ENCODE results near the gene UBE3A.
A peak's percentile ranks its signal among the peaks of the same experiment; 100 is the strongest.

Gene UBE3A

GRCh38 chr15:25427861-25428260, 11.0 kb downstream of the UBE3A start:
- Histone ChIP-seq H3K9me3 (ENCODE audit: insufficient read depth, low read depth, low read length) (no peaks in the 10 kb centered on the region), H3F3A (ENCODE audit: low read depth) (no peaks in the 10 kb centered on the region), H3K79me2 (ENCODE audit: insufficient read depth, low read length) (peaks cover 97% of the 10 kb centered on the region), H2AFZ (ENCODE audit: low read length) (no peak overlapping the region), H3K36me3 (ENCODE audit: insufficient read depth, low read length) (no peaks in the 10 kb centered on the region), H4K20me1 (ENCODE audit: insufficient read depth, low read length, poor library complexity, severe bottlenecking) (peaks cover 93% of the 10 kb centered on the region), H3K4me2 (ENCODE audit: low read depth, low read length, poor library complexity, severe bottlenecking) (peak overlapping the region; percentile 79), H3K27me3 (ENCODE audit: insufficient read depth, low read length, poor library complexity, severe bottlenecking) (no peaks in the 10 kb centered on the region), H3K9ac (ENCODE audit: low read depth, low read length, poor library complexity, severe bottlenecking) (peak overlapping the region; percentile 33), H3K9me2 (replicated peaks; ENCODE audit: low read depth, low read length) (no peaks in the 10 kb centered on the region), H3K4me1 (ENCODE audit: insufficient read depth, low read length, poor library complexity, severe bottlenecking) (peaks cover 80% of the 10 kb centered on the region), H3K4me3 (ENCODE audit: low read length, poor library complexity, severe bottlenecking) (peak overlapping the region; percentile 53)
- TF ChIP-seq EZH2phosphoT487 (IDR thresholded peaks at IDR 0.05; ENCODE audit: borderline replicate concordance), result no peak
- TF ChIP-seq, protein P1, sequence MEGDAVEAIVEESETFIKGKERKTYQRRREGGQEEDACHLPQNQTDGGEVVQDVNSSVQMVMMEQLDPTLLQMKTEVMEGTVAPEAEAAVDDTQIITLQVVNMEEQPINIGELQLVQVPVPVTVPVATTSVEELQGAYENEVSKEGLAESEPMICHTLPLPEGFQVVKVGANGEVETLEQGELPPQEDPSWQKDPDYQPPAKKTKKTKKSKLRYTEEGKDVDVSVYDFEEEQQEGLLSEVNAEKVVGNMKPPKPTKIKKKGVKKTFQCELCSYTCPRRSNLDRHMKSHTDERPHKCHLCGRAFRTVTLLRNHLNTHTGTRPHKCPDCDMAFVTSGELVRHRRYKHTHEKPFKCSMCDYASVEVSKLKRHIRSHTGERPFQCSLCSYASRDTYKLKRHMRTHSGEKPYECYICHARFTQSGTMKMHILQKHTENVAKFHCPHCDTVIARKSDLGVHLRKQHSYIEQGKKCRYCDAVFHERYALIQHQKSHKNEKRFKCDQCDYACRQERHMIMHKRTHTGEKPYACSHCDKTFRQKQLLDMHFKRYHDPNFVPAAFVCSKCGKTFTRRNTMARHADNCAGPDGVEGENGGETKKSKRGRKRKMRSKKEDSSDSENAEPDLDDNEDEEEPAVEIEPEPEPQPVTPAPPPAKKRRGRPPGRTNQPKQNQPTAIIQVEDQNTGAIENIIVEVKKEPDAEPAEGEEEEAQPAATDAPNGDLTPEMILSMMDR (conservative IDR thresholded peaks at IDR 0.05; ENCODE audit: low read length), result no peak

- Histone ChIP-seq H3K9ac (ENCODE audit: low read depth, low read length, poor library complexity, severe bottlenecking) (peak overlapping the region; percentile 37), H4K20me1 (ENCODE audit: insufficient read depth, low read length, poor library complexity, severe bottlenecking) (peaks cover 94% of the 10 kb centered on the region), H2AFZ (ENCODE audit: low read length) (no peak overlapping the region), H3K4me1 (ENCODE audit: insufficient read depth, low read length, poor library complexity, severe bottlenecking) (peaks cover 72% of the 10 kb centered on the region), H3K4me2 (ENCODE audit: low read depth, low read length, poor library complexity, severe bottlenecking) (peak overlapping the region; percentile 79), H3K9me3 (ENCODE audit: insufficient read depth, low read depth, low read length) (no peaks in the 10 kb centered on the region), H3K79me2 (ENCODE audit: insufficient read depth, low read length) (peaks cover 97% of the 10 kb centered on the region), H3F3A (ENCODE audit: low read depth) (no peaks in the 10 kb centered on the region), H3K36me3 (ENCODE audit: insufficient read depth, low read length) (no peaks in the 10 kb centered on the region), H3K9me2 (replicated peaks; ENCODE audit: low read depth, low read length) (no peaks in the 10 kb centered on the region), H3K4me3 (ENCODE audit: low read length, poor library complexity, severe bottlenecking) (peak overlapping the region; percentile 53), H3K27me3 (ENCODE audit: insufficient read depth, low read length, poor library complexity, severe bottlenecking) (no peaks in the 10 kb centered on the region)
- TF ChIP-seq EZH2phosphoT487 (IDR thresholded peaks at IDR 0.05; ENCODE audit: borderline replicate concordance), result no peak
- TF ChIP-seq, protein P1 (conservative IDR thresholded peaks at IDR 0.05; ENCODE audit: low read length), result no peak
Measured at GRCh38 chr15:25426896-25427610, 11.8 kb downstream of the UBE3A start.

DNA sequence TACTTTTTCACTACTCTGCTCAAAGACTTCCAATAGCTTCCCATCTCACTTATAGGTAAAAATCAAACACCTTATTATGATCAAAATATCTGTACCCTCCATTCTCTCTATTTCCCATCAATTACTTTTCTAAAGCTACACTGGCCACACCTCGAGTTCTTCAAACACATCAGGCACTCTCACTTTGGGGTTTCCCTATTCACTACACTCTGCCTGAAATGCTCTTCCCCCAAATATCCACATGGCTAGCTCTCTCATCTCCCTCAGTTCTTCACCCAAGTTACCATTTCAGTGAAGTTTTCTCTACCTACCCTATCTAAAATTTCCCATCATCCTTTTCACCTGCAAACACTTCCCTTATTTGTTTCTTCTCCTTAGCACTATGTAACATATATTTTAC, 14.8 kb downstream of the UBE3A start:
- no peak for TF ChIP-seq EZH2phosphoT487 (IDR thresholded peaks at IDR 0.05; ENCODE audit: borderline replicate concordance)
- TF ChIP-seq, protein P1 (conservative IDR thresholded peaks at IDR 0.05; ENCODE audit: low read length), result no peak
- Histone ChIP-seq H2AFZ (ENCODE audit: low read length) (no peak overlapping the region), H3K4me2 (ENCODE audit: low read depth, low read length, poor library complexity, severe bottlenecking) (peak overlapping the region; percentile 79), H3F3A (ENCODE audit: low read depth) (no peaks in the 10 kb centered on the region), H3K4me1 (ENCODE audit: insufficient read depth, low read length, poor library complexity, severe bottlenecking) (peaks cover 53% of the 10 kb centered on the region), H3K9me2 (replicated peaks; ENCODE audit: low read depth, low read length) (no peaks in the 10 kb centered on the region), H3K79me2 (ENCODE audit: insufficient read depth, low read length) (peaks cover 100% of the 10 kb centered on the region), H3K9ac (ENCODE audit: low read depth, low read length, poor library complexity, severe bottlenecking) (no peak overlapping the region), H3K9me3 (ENCODE audit: insufficient read depth, low read depth, low read length) (peaks cover 3% of the 10 kb centered on the region; the same call in 1 of the 2 replicates), H3K27me3 (ENCODE audit: insufficient read depth, low read length, poor library complexity, severe bottlenecking) (no peaks in the 10 kb centered on the region), H4K20me1 (ENCODE audit: insufficient read depth, low read length, poor library complexity, severe bottlenecking) (peaks cover 98% of the 10 kb centered on the region), H3K36me3 (ENCODE audit: insufficient read depth, low read length) (peaks cover 12% of the 10 kb centered on the region), H3K4me3 (ENCODE audit: low read length, poor library complexity, severe bottlenecking) (no peak overlapping the region)

Data from Loucy (cell line).